Loucy (cell line): ENCODE measurements around the gene PPOX.

Experiments
- H2AFZ ChIP-seq: fragments of 200-600 bp; sonication (generic); 2 replicates; pipeline ENCODE4 v1.6.0; 2016; ENCODE audit warnings: antibody characterized with exemption, mild to moderate bottlenecking, low read length, moderate library complexity
- H3F3A ChIP-seq: fragments of 200-600 bp; 2 replicates; pipeline ENCODE4 v1.6.0; 2016; ENCODE audit warnings: antibody characterized with exemption, low read depth, mild to moderate bottlenecking
- H3K27me3 ChIP-seq: fragments of 200-600 bp; sonication (generic); 2 replicates; pipeline ENCODE4 v1.6.1; 2014; ENCODE audit warnings: low read length, mild to moderate bottlenecking; ENCODE audit not compliant: insufficient read depth, poor library complexity, severe bottlenecking
- H3K36me3 ChIP-seq: fragments of 200-600 bp; sonication (generic); 2 replicates; pipeline ENCODE4 v1.6.1; 2016; ENCODE audit warnings: low read length; ENCODE audit not compliant: insufficient read depth
- H3K4me1 ChIP-seq: fragments of 200-600 bp; sonication (generic); 2 replicates; pipeline ENCODE4 v1.5.1; 2014; ENCODE audit warnings: low read length, mild to moderate bottlenecking; ENCODE audit not compliant: insufficient read depth, poor library complexity, severe bottlenecking
- H3K4me2 ChIP-seq: fragments of 200-600 bp; sonication (generic); 2 replicates; pipeline ENCODE4 v1.6.0; 2014; ENCODE audit warnings: antibody characterized with exemption, low read length, low read depth, mild to moderate bottlenecking; ENCODE audit not compliant: poor library complexity, severe bottlenecking
- H3K4me3 ChIP-seq: fragments of 200-600 bp; sonication (generic); 2 replicates; pipeline ENCODE4 v1.5.1; 2014; ENCODE audit warnings: low read length, mild to moderate bottlenecking, mixed read lengths; ENCODE audit not compliant: poor library complexity, severe bottlenecking
- H3K79me2 ChIP-seq: fragments of 200-600 bp; sonication (generic); 2 replicates; pipeline ENCODE4 v1.6.1; 2014; ENCODE audit warnings: low read length; ENCODE audit not compliant: insufficient read depth
- H3K9ac ChIP-seq: fragments of 200-600 bp; sonication (generic); 2 replicates; pipeline ENCODE4 v1.6.0; 2014; ENCODE audit warnings: mild to moderate bottlenecking, low read depth, low read length, moderate library complexity; ENCODE audit not compliant: poor library complexity, severe bottlenecking
- H3K9me2 ChIP-seq: fragments of 200-600 bp; sonication (generic); replicated peaks from 2 replicates; pipeline ENCODE4 v1.6.1; 2016; ENCODE audit warnings: low read depth, low read length, mixed read lengths
- H3K9me3 ChIP-seq: fragments of 200-600 bp; sonication (generic); 2 replicates; pipeline ENCODE4 v1.6.1; 2014; ENCODE audit warnings: mild to moderate bottlenecking, antibody characterized with exemption, low read length, low read depth; ENCODE audit not compliant: insufficient read depth
- H4K20me1 ChIP-seq: fragments of 200-600 bp; sonication (generic); 2 replicates; pipeline ENCODE4 v1.6.0; 2014; ENCODE audit warnings: antibody characterized with exemption, low read length, mild to moderate bottlenecking; ENCODE audit not compliant: insufficient read depth, poor library complexity, severe bottlenecking
- EZH2phosphoT487 ChIP-seq: fragments of 200-600 bp; IDR thresholded peaks from 2 replicates; pipeline ENCODE4 v1.6.1; 2018; ENCODE audit warnings: antibody characterized with exemption, mild to moderate bottlenecking, moderate library complexity, borderline replicate concordance
- TF ChIP-seq, protein P1 (sequence below): fragments of 200-600 bp; sonication (generic); conservative IDR thresholded peaks from 2 replicates; pipeline ENCODE4 v1.5.1; 2014; ENCODE audit warnings: mild to moderate bottlenecking, antibody characterized with exemption, low read length

PPOX gene

GRCh38 chr1:161196111-161196510, 29.9 kb downstream of the PPOX start:
- no peak overlapping the region for H3K4me2 ChIP-seq

GRCh38 chr1:161196521-161197451, 30.6 kb downstream of the PPOX start:
- Histone ChIP-seq H3K27me3 (no peaks in the 10 kb centered on the region), H2AFZ (no peak overlapping the region), H3K9ac (no peak overlapping the region), H3K4me3 (no peak overlapping the region), H3K36me3 (no peaks in the 10 kb centered on the region), H3K9me3 (no peaks in the 10 kb centered on the region), H3K9me2 (no peaks in the 10 kb centered on the region), H3F3A (no peaks in the 10 kb centered on the region), H3K79me2 (no peaks in the 10 kb centered on the region), H3K4me1 (peaks cover 14% of the 10 kb centered on the region), H3K4me2 (no peak overlapping the region), H4K20me1 (no peaks in the 10 kb centered on the region)
- TF ChIP-seq, protein P1, sequence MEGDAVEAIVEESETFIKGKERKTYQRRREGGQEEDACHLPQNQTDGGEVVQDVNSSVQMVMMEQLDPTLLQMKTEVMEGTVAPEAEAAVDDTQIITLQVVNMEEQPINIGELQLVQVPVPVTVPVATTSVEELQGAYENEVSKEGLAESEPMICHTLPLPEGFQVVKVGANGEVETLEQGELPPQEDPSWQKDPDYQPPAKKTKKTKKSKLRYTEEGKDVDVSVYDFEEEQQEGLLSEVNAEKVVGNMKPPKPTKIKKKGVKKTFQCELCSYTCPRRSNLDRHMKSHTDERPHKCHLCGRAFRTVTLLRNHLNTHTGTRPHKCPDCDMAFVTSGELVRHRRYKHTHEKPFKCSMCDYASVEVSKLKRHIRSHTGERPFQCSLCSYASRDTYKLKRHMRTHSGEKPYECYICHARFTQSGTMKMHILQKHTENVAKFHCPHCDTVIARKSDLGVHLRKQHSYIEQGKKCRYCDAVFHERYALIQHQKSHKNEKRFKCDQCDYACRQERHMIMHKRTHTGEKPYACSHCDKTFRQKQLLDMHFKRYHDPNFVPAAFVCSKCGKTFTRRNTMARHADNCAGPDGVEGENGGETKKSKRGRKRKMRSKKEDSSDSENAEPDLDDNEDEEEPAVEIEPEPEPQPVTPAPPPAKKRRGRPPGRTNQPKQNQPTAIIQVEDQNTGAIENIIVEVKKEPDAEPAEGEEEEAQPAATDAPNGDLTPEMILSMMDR, result no peak
- no peak for TF ChIP-seq EZH2phosphoT487

More at GRCh38 chr1:161196111-161196510, 29.9 kb downstream of the PPOX start:
- no peaks in the 10 kb centered on the region for H3K27me3 ChIP-seq
- H3K36me3 ChIP-seq, result no peaks in the 10 kb centered on the region
- H3F3A ChIP-seq, result no peaks in the 10 kb centered on the region
- H3K9ac ChIP-seq, result no peak overlapping the region
- no peaks in the 10 kb centered on the region for H3K9me3 ChIP-seq
- H3K4me1 ChIP-seq, result peaks cover 7% of the 10 kb centered on the region
- H3K4me3 ChIP-seq, result no peak overlapping the region
- no peaks in the 10 kb centered on the region for H4K20me1 ChIP-seq
- no peak overlapping the region for H2AFZ ChIP-seq
- no peaks in the 10 kb centered on the region for H3K9me2 ChIP-seq
- TF ChIP-seq, protein P1, result no peak
- TF ChIP-seq EZH2phosphoT487, result no peak
- no peaks in the 10 kb centered on the region for H3K79me2 ChIP-seq

- H2AFZ ChIP-seq, result no peak overlapping the region
- H4K20me1 ChIP-seq, result no peaks in the 10 kb centered on the region
- H3K9me3 ChIP-seq, result no peaks in the 10 kb centered on the region
- no peak overlapping the region for H3K4me3 ChIP-seq
- no peak overlapping the region for H3K4me2 ChIP-seq
- no peaks in the 10 kb centered on the region for H3K36me3 ChIP-seq
- TF ChIP-seq, protein P1, result no peak
- no peak for TF ChIP-seq EZH2phosphoT487
- H3K9me2 ChIP-seq, result no peaks in the 10 kb centered on the region
- no peaks in the 10 kb centered on the region for H3K27me3 ChIP-seq
- no peaks in the 10 kb centered on the region for H3F3A ChIP-seq
- H3K4me1 ChIP-seq, result peaks cover 16% of the 10 kb centered on the region
- no peak overlapping the region for H3K9ac ChIP-seq
- H3K79me2 ChIP-seq, result peaks cover 5% of the 10 kb centered on the region
Observed at GRCh38 chr1:161197560-161198193, 31.5 kb downstream of the PPOX start.
